Smooth muscle cell (in vitro differentiated cells): ENCODE measurements around the gene EP400. TPM values are rescaled to one million over a fixed set of nuclear protein-coding genes. Genes with fewer than 3 reads are reported as not detected.

Experiments
- DNase-seq: peaks from one replicate; lab custom pipeline; 2025; ENCODE audit not compliant: unreplicated experiment; lab: John Stamatoyannopoulos, UW
- H2AFZ ChIP-seq: fragments of 200-600 bp; sonication (generic); 2 replicates; pipeline ENCODE4 v1.6.0; 2016; ENCODE audit warnings: antibody characterized with exemption, low read depth, mild to moderate bottlenecking
- H3F3A ChIP-seq: fragments of 200-600 bp; sonication (generic); 2 replicates; pipeline ENCODE4 v1.6.0; 2017; ENCODE audit warnings: antibody characterized with exemption, low read depth
- H3K27ac ChIP-seq: fragments of 200-600 bp; sonication (generic); 2 replicates; pipeline ENCODE4 v1.5.1; 2016; ENCODE audit warnings: low read depth, mild to moderate bottlenecking
- H3K27me3 ChIP-seq: fragments of 200-600 bp; sonication (generic); 2 replicates; pipeline ENCODE4 v1.6.1; 2016; ENCODE audit warnings: low read depth, mild to moderate bottlenecking
- H3K36me3 ChIP-seq: fragments of 200-600 bp; sonication (generic); 2 replicates; pipeline ENCODE4 v1.5.1; 2016; ENCODE audit warnings: low read depth
- H3K4me1 ChIP-seq: fragments of 200-600 bp; sonication (generic); 2 replicates; pipeline ENCODE4 v1.5.1; 2016; ENCODE audit warnings: low read depth
- H3K4me2 ChIP-seq: fragments of 200-600 bp; sonication (generic); 2 replicates; pipeline ENCODE4 v1.6.0; 2016; ENCODE audit warnings: mild to moderate bottlenecking
- H3K4me3 ChIP-seq: fragments of 200-600 bp; sonication (generic); 2 replicates; pipeline ENCODE4 v1.5.1; 2016; ENCODE audit warnings: mild to moderate bottlenecking
- H3K79me2 ChIP-seq: fragments of 200-600 bp; sonication (generic); 2 replicates; pipeline ENCODE4 v1.6.0; 2016; ENCODE audit warnings: low read depth, mild to moderate bottlenecking
- H3K9ac ChIP-seq: fragments of 200-600 bp; sonication (generic); 2 replicates; pipeline ENCODE4 v1.6.0; 2016; ENCODE audit warnings: low read depth
- H3K9me3 ChIP-seq: fragments of 200-600 bp; sonication (generic); replicated peaks from 2 replicates; pipeline ENCODE4 v1.5.1; 2016; ENCODE audit warnings: low read depth
- H4K20me1 ChIP-seq: fragments of 200-600 bp; sonication (generic); 2 replicates; pipeline ENCODE4 v1.6.0; 2016; ENCODE audit warnings: low read depth
- CTCF ChIP-seq: fragments of 200-600 bp; sonication (generic); IDR thresholded peaks from 2 replicates; pipeline ENCODE4 v1.5.1; 2017; ENCODE audit warnings: borderline replicate concordance, mild to moderate bottlenecking, antibody characterized with exemption; ENCODE audit not compliant: insufficient read depth, poor library complexity, severe bottlenecking
- WGBS: methylation state at CpG from one replicate; pipeline ENCODE4 v1.1.7; 2016; ENCODE audit warnings: low lambda C conversion rate; 5-methylcytosine and 5-hydroxymethylcytosine counted together
- polyA plus RNA-seq: library from polyadenylated mRNA; unstranded; fragments of >200 nt; fragmentation: Nextera tagmentation; extraction: Ambion mirVana; gene quantifications from 2 replicates; pipeline ENCODE4 v1.2.1, GENCODE V29; 2016
- total RNA-seq: library from RNA; depleted of rRNA; stranded (reverse); fragments of >200 nt; gene quantifications from 2 replicates; pipeline ENCODE4 v1.2.3, GENCODE V29; 2014

Gene EP400
- total and polyA plus RNA-seq, 2 experiments from 2014 or later = 6.6 to 13.6 TPM

- TF ChIP-seq CTCF = no peak
- H3K4me2 ChIP-seq = no peak overlapping the region
- no peaks in the 10 kb centered on the region for H3K4me1 ChIP-seq
- no peaks in the 10 kb centered on the region for H3K36me3 ChIP-seq
- 96% methylated on average over 35 of the region's 35 CpGs for WGBS
- no peak for DNase-seq
- H3K4me3 ChIP-seq = no peak overlapping the region
- H4K20me1 ChIP-seq = no peaks in the 10 kb centered on the region
- H3K79me2 ChIP-seq = no peaks in the 10 kb centered on the region
- no peak overlapping the region for H3K9ac ChIP-seq
- no peak overlapping the region for H2AFZ ChIP-seq
- no peaks in the 10 kb centered on the region for H3F3A ChIP-seq
- no peaks in the 10 kb centered on the region for H3K27me3 ChIP-seq
- no peak overlapping the region for H3K27ac ChIP-seq
- no peaks in the 10 kb centered on the region for H3K9me3 ChIP-seq
Observed at GRCh38 chr12:131920902-131921840, 28.6 kb upstream of the EP400 start.

GRCh38 chr12:131921866-131922769, 27.6 kb upstream of the EP400 start:
- no peak for DNase-seq
- no peak overlapping the region for H2AFZ ChIP-seq
- no peaks in the 10 kb centered on the region for H3K79me2 ChIP-seq
- H3F3A ChIP-seq = no peaks in the 10 kb centered on the region
- no peaks in the 10 kb centered on the region for H3K27me3 ChIP-seq
- no peak for TF ChIP-seq CTCF
- no peaks in the 10 kb centered on the region for H3K36me3 ChIP-seq
- no peaks in the 10 kb centered on the region for H3K9me3 ChIP-seq
- H3K4me2 ChIP-seq = no peak overlapping the region
- no peak overlapping the region for H3K9ac ChIP-seq
- no peak overlapping the region for H3K27ac ChIP-seq
- no peak overlapping the region for H3K4me3 ChIP-seq
- no peaks in the 10 kb centered on the region for H3K4me1 ChIP-seq
- H4K20me1 ChIP-seq = no peaks in the 10 kb centered on the region
- WGBS = 92% methylated on average over 29 of the region's 29 CpGs

GRCh38 chr12:131922772-131923171, 27.0 kb upstream of the EP400 start:
- Histone ChIP-seq H3K27ac (no peak overlapping the region), H3K9ac (no peak overlapping the region), H3K9me3 (no peaks in the 10 kb centered on the region), H3K4me2 (no peak overlapping the region), H4K20me1 (no peaks in the 10 kb centered on the region), H3K79me2 (no peaks in the 10 kb centered on the region), H3K36me3 (no peaks in the 10 kb centered on the region), H3F3A (no peaks in the 10 kb centered on the region), H2AFZ (no peak overlapping the region), H3K4me3 (no peak overlapping the region), H3K27me3 (no peaks in the 10 kb centered on the region), H3K4me1 (no peaks in the 10 kb centered on the region)
- TF ChIP-seq CTCF = no peak
- no peak for DNase-seq
- 96% methylated on average over 13 of the region's 13 CpGs for WGBS
